Prostate gland (tissue), 2 donors: ENCODE results near the gene NRXN2. TPM values are rescaled to one million over a fixed set of nuclear protein-coding genes. Genes with fewer than 3 reads are reported as not detected.
A peak's percentile ranks its signal among the peaks of the same experiment; 100 is the strongest.

Source experiments
- DNase-seq: peaks from one replicate; pipeline ENCODE4 v3.0.0-alpha.2; 2019; ENCODE audit warnings: low spot score
- H3K27ac ChIP-seq, 2 donors: fragments of 200-600 bp; sonication (generic); 2 replicates each; pipeline ENCODE4 v1.5.1; 2017 to 2019
- H3K27me3 ChIP-seq: fragments of 200-600 bp; sonication (generic); replicated peaks from 2 replicates; pipeline ENCODE4 v1.5.1; 2019; ENCODE audit not compliant: insufficient read depth
- H3K36me3 ChIP-seq, 2 donors: fragments of 200-600 bp; sonication (generic); 1 replicate in 1 of 2; 2 replicates in 1 of 2; pipeline versions ENCODE4 v1.5.1 to v1.8.1; 2017 to 2019
- H3K4me1 ChIP-seq: fragments of 200-600 bp; sonication (generic); replicated peaks from 2 replicates; pipeline ENCODE4 v1.5.1; 2019
- H3K4me3 ChIP-seq, 2 donors: fragments of 200-600 bp; sonication (generic); 2 replicates each; pipeline ENCODE4 v1.5.1; 2017 to 2019
- H3K9me3 ChIP-seq: fragments of 200-600 bp; sonication (generic); 2 replicates; pipeline ENCODE4 v1.5.1; 2017
- CTCF ChIP-seq, 4 experiments: fragments of 200-600 bp in 2 of 4; fragments of 450-650 bp in 2 of 4; sonication (generic) in 2 of 4; IDR thresholded peaks; 1 replicate in 3 of 4; 2 replicates in 1 of 4; pipeline ENCODE4 v1.5.1; 2016 to 2019; ENCODE audit warnings: antibody characterized with exemption in 4 of 4, mild to moderate bottlenecking in 2 of 4, moderate library complexity in 2 of 4
- POLR2A ChIP-seq: fragments of 450-650 bp; IDR thresholded peaks from one replicate; pipeline ENCODE4 v1.6.1; 2016; ENCODE audit warnings: antibody characterized with exemption, mild to moderate bottlenecking
- POLR2AphosphoS5 ChIP-seq: sonication (generic); formaldehyde crosslinking; IDR thresholded peaks from one replicate; pipeline ENCODE4 v1.6.1; 2017; ENCODE audit warnings: antibody characterized with exemption
- WGBS: methylation state at CpG from one replicate; pipeline ENCODE4 v1.1.5; 2018; 5-methylcytosine and 5-hydroxymethylcytosine counted together
- intact Hi-C: fragments of 100-400 bp; cut with DNase I; formaldehyde crosslinking; loops from one replicate; pipeline ENCODE4 v1.14.2; 2022
- total RNA-seq, 2 donors: library from RNA; depleted of rRNA; stranded (reverse); fragments of >200 nt; gene quantifications; one replicate each; pipeline ENCODE4 v1.1.0, GENCODE V29; 2016

NRXN2 gene
- total RNA-seq, 2 donors from 2014 or later, result 0.46 to 26.8 TPM

GRCh38 chr11:64713781-64714363, 9.1 kb downstream of the NRXN2 start:
- Histone ChIP-seq H3K27ac (no peak overlapping the region), H3K4me3 (peak overlapping the region in 1 of 2 donors; percentile 11), H3K27me3 (peaks cover 32% of the 10 kb centered on the region), H3K9me3 (no peaks in the 10 kb centered on the region), H3K4me1 (no peaks in the 10 kb centered on the region), H3K36me3 (no peaks in the 10 kb centered on the region)
- DNase-seq, result no peak
- intact Hi-C loops, result no loop called here
- WGBS, result 7% methylated on average over 39 of the region's 39 CpGs
- no peak for TF ChIP-seq POLR2A
- TF ChIP-seq CTCF (IDR thresholded peaks at IDR 0.05), result no peak
- TF ChIP-seq POLR2AphosphoS5, result no peak

- 3% methylated on average over 61 of the region's 111 CpGs for WGBS
- peak; percentile 33 for DNase-seq
- H3K4me3 ChIP-seq, result peak overlapping the region in 1 of 2 donors; percentile 11
These were observed 9.8 kb downstream of the NRXN2 start for GRCh38 chr11:64713016-64713707.

GRCh38 chr11:64712430-64713015, 10.5 kb downstream of the NRXN2 start:
- TF ChIP-seq CTCF (IDR thresholded peaks at IDR 0.05) (no peak), POLR2A (no peak), POLR2AphosphoS5 (no peak)
- WGBS, result 6% methylated on average over 43 of the region's 45 CpGs
- intact Hi-C loops, result no loop called here
- H3K27ac ChIP-seq, result no peak overlapping the region
- no peaks in the 10 kb centered on the region for H3K36me3 ChIP-seq
- peaks cover 28% of the 10 kb centered on the region for H3K27me3 ChIP-seq
- H3K9me3 ChIP-seq, result no peaks in the 10 kb centered on the region
- no peak overlapping the region for H3K4me3 ChIP-seq
- DNase-seq, result no peak
- H3K4me1 ChIP-seq, result no peaks in the 10 kb centered on the region

More at GRCh38 chr11:64713016-64713707, 9.8 kb downstream of the NRXN2 start:
- Histone ChIP-seq H3K4me1 (no peaks in the 10 kb centered on the region), H3K9me3 (no peaks in the 10 kb centered on the region), H3K27me3 (peaks cover 32% of the 10 kb centered on the region), H3K36me3 (no peaks in the 10 kb centered on the region), H3K27ac (no peak overlapping the region)
- TF ChIP-seq POLR2A, result no peak
- TF ChIP-seq CTCF (IDR thresholded peaks at IDR 0.05), result no peak
- TF ChIP-seq POLR2AphosphoS5, result no peak
- intact Hi-C loops, result no loop called here

- TF ChIP-seq CTCF (IDR thresholded peaks at IDR 0.05) (no peak), POLR2A (no peak), POLR2AphosphoS5 (no peak)
- Histone ChIP-seq H3K27ac (no peak overlapping the region), H3K4me1 (no peaks in the 10 kb centered on the region), H3K9me3 (no peaks in the 10 kb centered on the region), H3K4me3 (no peak overlapping the region), H3K27me3 (peaks cover 26% of the 10 kb centered on the region), H3K36me3 (no peaks in the 10 kb centered on the region)
- intact Hi-C loops, result no loop called here
- 58% methylated on average over 19 of the region's 19 CpGs for WGBS
- no peak for DNase-seq
These were observed 11.0 kb downstream of the NRXN2 start for GRCh38 chr11:64711956-64712362.
